D721Med (cell line): ENCODE measurements around the gene NRG3.

Experiments
- DNase-seq: peaks from one replicate; pipeline ENCODE4 v3.0.0; 2011; ENCODE audit warnings: low spot score; ENCODE audit not compliant: insufficient read length
- FAIRE-seq: peaks from 2 replicates; lab custom pipeline; 2011; peaks lifted over from hg19 to GRCh38; lab: Jason Lieb, UNC
- CTCF ChIP-seq: IDR thresholded peaks from 2 replicates; pipeline ENCODE4 v1.5.1; 2012; ENCODE audit warnings: mild to moderate bottlenecking, control low read depth; ENCODE audit not compliant: insufficient read depth; ENCODE audit errors: missing control alignments

The NRG3 gene

GRCh38 chr10:82882722-82883121 lies 1007.7 kb downstream of the NRG3 start:
- no peak for TF ChIP-seq CTCF
- no peak for FAIRE-seq
- no peak for DNase-seq

GRCh38 chr10:82883603-82884002 lies 1008.6 kb downstream of the NRG3 start:
- TF ChIP-seq CTCF, result no peak
- DNase-seq, result no peak
- no peak for FAIRE-seq

- DNase-seq (no peak), FAIRE-seq (peak; percentile 16)
- TF ChIP-seq CTCF, result no peak
Measured at GRCh38 chr10:82887488-82887887, 1012.5 kb downstream of the NRG3 start.

GRCh38 chr10:82888809-82889455 lies 1013.9 kb downstream of the NRG3 start:
- FAIRE-seq (no peak), DNase-seq (no peak)
- TF ChIP-seq CTCF, result no peak

GRCh38 chr10:82889728-82890127 lies 1014.7 kb downstream of the NRG3 start:
- no peak for DNase-seq
- TF ChIP-seq CTCF, result no peak
- FAIRE-seq, result no peak

- DNase-seq (no peak), FAIRE-seq (no peak)
- TF ChIP-seq CTCF, result no peak
Measured at GRCh38 chr10:82890573-82890972, 1015.6 kb downstream of the NRG3 start.

- no peak for TF ChIP-seq CTCF
- FAIRE-seq, result no peak
- no peak for DNase-seq
Measured at GRCh38 chr10:82908096-82908495, 1033.1 kb downstream of the NRG3 start.
